Glomerular endothelial cell (primary cell): ENCODE results near the gene FERMT3. TPM values are rescaled to one million over a fixed set of nuclear protein-coding genes. Genes with fewer than 3 reads are reported as not detected.
"Not testable (repeated sequence)": the region's sequence is repeated elsewhere in the genome, so short reads cannot be mapped to it uniquely, and the experiment has no call there.

Experiments used
- DNase-seq: peaks from one replicate; pipeline ENCODE4 v3.0.0-alpha.2; 2011; ENCODE audit warnings: low read depth, low spot score; ENCODE audit errors: extremely low read depth
- total RNA-seq: library from RNA; depleted of rRNA; stranded (reverse); fragments of >200 nt; gene quantifications from 2 replicates; pipeline ENCODE4 v1.2.3, GENCODE V29; 2015

FERMT3 gene
- total RNA-seq: 31.7 and 38.9 TPM in 2 replicates

DNA sequence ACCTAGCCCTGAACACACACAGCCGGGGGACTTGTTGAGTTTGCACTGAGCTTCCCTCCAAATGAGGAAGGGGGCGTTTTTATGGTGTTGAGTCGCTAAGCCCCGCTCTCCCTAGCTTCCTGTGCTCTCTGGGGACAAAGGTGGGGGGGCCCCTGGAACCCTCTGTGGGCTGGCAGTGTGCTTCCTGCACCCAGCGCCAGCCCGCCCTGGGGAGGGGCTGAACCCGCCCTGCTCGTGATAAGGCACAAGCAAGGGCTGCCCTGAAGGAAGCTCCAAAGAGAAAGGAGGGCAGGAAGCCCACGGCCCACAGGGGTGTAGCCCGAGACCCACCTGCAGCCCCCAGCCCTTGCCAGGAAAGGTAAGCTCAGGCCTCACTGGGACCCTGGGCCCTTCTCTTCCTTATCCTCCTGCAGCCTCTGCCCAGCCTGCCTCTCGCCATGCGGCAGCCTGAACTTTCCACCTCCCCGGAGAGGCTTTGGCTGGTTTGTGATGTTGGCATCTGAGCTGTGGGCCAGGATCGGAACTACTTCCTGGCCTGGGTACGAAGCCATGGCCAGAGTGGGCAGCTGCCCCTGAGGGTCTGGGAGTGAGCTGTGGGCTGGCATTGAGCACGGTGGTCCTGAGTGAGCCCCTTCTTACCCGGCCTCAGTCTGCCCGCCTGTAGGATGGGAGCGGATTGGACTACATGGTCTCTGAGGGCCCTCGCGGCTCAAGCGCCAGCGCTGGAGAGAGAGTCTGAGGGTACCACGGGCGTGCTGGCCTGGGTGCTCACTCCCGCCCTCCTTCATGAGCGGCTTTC lies at the start of gene FERMT3:
Gene FERMT3, plus strand, starts transcription at position 265 of the 799 bp plus-strand sequence. CDS start 644 bp downstream, outside the sequence.
- no peak for DNase-seq

DNA sequence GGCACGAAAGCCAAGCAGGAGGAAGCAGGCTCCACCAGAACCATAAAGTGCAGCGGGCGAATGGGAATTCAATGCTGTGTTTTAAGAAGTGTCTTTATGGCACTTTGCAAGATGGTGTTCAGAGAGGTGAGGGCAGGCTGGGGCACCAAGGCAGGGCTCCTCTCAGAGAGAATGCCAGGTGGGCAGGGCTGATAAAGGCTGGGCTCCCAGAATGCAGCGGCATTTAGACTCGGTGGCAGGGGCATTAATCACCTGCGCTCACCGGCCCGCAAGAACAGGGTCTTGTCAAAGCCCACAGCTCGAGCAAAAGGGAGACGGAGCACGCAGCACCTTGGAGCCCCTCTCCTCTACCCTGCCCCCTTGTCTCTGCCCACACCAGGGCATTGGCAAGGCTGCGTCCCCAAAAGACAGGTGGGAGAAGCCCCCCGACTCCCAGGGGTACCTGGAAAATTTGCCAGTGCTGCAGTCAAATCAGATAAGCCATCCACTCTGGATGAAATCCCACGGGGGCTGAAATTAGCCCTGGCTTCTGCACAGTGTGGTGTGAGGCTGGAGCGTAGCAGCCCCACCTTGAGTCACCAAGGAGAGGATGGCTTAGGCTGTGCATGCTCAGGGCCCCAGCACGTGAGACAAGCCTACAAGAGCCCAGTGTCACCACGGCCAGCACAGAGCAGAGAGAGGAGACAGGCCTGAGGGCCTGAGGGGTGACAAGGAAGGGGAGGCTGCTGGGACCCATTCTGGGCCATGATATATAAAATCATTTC lies 48.7 kb upstream of the FERMT3 start:
- DNase-seq: no peak

DNA sequence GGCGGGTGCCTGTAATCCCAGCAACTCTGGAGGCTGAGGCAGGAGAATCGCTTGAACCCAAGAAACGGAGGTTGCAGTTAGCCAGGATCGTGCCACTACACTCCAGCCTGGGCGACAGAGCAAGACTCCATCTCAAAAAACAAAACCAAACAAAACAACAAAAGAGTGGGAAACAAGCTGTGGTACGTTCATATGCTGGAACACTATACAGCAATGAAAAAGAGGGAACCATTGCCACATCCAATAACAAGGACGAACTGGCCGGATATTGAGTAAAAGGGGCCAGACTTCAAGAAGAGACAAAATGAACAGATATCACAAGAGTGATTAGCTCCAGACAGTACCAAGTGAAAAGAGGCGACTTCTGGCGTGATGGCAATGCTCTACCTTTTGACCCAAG lies 45.5 kb upstream of the FERMT3 start:
- DNase-seq: no peak

DNA sequence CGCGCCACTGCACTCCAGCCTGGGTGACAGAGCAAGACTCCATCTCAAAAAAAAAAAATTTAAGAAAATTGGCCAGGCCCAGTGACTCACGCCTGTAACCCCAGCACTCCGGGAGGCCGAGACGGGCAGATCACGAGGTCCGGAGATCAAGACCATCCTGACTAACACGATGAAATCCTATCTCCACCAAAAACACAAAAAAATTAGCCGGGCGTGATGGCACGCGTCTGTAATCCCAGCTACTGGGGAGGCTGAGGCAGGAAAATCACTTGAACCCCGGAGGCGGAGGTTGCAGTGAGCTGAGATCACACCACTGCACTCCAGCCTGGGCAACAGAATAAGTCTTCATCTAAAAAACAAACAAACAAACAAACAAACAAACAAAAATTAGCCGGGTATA lies 43.8 kb upstream of the FERMT3 start:
- not testable (repeated sequence) for DNase-seq

DNA sequence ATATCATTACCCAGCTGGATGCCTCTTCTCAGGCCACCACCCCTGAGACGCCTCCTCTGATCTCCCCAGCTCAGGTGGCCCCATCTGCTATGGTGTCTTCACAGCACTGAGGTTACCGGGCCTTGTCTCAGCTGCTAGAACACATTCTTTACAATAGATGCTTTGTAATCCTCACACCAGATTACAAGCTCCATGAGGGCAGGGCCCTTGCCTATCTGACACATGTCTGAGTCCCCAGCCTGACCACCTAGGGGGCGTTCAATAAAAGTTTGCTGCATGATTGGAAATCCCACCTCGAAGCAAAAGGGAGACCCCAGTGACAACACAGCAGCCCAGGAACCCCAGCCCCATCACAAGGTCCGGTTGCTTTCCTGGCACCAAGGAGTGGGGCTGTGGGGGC lies 42.6 kb upstream of the FERMT3 start:
- no peak for DNase-seq

DNA sequence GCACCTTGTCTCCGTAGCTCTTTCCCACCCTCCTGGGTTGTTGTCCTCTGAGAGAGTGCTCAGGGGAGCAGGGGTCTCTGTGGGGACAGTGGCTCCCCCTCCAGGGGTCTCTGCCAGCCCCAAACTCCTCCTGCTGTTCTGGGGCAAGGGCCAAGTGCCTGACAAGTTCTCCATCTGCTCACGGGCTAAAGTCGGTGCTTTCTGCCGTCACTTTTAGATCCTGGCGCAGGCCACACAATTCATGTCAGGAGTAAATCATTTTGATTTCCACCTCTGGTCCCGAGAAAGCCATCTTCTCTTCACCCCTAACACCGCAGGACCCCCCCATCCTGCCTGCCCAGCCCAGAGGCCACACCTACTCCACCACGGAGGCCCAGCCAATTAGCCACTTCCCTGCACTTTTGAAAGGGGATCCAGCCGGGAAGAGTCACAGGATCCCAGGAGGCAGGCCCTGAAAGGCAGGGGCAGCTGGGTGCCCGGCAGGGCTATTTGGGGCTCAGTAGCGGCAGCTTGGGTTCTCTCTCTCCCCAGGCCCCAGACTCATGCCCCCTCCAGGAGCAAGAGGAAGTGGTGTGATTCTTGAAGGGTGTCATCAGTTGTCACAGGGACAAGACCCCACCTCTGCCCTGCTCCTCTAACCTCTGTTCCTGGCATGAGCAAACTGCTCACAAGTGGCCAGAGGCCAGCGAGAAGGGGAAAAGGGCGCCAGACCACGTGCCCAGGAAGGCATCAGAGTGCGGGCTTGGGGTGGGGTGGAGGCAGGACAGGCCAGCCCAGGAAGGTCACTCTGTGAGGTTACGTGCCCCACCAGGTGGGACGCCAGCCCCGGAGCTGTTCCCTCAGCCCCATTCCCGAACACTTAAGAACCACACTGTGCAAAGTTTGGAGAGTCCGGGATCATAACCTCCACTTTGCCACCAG lies 41.9 kb upstream of the FERMT3 start:
- DNase-seq: no peak

DNA sequence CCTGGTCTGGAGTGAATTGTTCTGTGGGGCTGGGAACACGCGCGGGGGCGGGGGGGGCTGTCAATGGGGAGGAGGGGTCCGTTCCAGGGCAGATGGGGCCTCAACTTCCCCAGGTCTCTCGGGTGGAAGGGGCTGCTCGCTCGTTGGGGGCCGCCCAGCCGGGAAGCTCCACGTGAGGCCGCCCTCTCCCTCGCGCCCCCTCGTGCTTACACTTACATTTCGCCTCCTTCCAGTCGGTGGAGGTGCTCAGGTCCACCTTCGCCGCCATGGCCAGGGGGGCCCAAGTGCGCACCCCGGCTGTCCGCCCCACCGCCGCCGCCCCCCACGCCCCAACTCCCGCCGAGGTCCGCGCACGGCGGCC lies 41.1 kb upstream of the FERMT3 start:
- no peak for DNase-seq

DNA sequence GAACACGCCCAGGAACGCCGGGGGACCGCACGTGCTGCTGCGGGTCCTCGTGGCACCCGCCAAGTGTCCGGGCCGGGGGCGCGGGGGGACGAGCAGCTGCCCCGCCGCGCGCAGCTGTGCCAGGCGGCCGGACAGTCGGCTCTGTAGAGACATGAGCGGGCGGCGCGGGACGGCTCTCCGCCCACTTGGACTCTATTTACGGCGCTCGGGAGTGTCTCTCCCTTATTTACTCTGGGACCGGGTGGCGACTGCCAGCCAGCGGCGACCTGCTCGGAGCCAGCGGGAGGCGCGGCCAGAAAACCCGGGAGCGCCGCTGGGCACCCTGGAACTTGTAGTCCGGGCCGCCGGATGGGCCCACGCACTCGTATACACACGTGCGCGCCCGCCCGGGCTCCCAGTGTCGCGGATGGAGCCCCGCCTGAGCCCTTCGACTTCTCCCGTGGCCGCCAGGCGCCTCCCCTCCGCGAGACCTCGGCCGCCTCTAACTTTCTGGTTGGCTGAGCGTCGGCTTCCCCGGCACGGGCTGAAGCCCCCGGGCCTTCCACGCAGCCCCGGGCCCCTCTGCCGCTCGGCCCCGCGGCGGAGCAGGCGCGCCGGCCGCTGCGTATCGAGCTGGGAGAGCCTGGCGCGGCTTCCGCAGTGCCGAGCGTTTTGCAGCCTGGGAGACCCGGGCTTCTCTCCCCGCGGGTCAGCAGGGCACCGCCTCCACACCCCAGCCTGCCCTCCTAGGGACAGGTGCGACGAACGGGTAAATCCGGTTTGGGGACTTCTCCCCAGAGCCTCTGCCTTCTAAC lies 40.5 kb upstream of the FERMT3 start, which contains the start of gene MACROD1:
Gene MACROD1, minus strand, starts transcription at position 272 of the 794 bp plus-strand sequence. Its CDS starts 119 bp downstream, at position 153.
- DNase-seq: no peak

DNA sequence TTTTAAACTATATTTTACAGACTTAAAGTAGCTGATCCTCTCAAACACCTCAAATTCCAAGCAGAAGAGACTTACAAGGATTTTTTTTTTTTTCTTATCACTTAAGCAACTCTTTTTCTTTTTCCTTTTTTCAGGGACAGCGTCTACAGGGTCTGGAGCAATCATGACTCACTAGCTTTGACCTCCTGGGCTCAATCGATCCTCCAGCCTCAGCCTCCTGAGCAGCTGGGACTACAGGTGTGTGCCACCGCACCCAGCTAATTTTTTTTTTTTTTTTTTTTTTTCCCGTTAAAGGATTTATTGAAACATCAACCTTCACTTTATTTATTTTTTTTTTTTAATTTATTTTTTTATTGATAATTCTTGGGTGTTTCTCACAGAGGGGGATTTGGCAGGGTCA lies 36.1 kb upstream of the FERMT3 start:
- no peak for DNase-seq

DNA sequence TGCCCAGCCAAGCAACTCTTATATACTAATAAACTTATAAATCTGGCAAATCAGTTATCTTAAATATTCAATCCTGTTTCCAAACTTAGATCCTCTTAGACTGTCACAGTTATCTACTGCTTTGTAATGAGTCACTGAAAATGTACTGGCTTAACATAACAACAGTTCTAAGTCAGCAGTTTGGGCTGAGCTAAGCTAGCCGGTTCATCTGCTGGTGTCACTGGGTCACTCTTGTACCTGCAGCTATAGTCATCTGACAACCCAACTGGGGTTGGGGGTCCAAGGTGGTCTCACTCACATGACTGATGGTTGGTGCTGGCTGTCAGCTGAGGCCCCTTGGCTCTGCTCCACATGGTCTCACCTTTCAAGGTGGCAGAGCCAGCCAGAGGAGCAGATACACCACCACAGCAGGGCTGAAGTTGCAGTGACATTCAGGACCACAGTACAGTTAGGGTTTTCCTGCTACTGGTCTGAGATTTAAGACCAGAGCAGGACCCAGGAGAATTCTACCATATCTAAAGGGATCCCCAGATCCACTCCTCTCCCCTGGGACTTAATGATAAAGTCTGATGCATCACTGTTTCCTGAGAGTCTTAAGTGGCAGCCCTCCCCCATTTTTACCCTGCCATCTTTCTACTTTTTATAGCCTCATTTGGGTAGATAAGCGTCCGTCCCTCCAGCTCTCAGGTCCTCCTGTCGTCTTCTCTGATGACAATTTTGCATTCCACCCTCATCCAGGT lies 32.7 kb upstream of the FERMT3 start:
- DNase-seq: no peak

DNA sequence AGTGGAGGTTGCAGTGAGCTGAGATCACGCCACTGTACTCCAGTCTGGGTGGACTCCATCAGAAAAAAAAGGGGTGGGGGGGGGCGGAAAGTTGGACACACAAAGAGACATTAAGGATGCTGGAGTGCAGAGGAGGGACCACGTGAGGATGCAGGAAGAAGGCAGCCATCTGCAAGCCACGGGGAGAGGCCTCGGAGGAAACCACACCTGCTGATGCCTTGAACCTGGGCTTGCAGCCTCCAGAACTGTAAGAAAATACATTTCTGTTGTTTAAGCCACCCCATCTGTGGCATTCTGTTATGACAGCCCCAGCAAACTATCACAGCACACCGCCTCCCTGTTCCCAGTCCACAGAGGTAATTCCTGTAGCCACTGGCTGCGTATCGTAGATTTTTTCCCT lies 29.8 kb upstream of the FERMT3 start:
- no peak for DNase-seq

DNA sequence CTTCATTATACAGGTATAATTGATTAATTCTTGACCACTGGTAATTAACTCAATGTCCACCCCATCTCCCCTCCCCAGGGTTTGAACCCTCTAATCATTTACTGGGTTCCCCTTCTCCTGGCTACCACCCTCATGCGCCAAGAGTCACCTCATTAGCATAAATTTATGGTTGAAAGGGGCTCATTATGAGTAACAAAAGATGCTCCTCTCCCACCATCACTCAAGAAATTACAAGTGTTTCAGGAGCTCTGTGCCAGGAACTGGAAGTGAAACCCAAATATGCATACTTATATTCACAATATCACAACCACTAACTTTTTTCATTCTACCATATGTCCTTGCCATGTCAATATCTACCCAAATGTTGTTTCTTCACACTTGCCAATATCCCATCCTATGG lies 28.3 kb upstream of the FERMT3 start:
- DNase-seq: no peak

DNA sequence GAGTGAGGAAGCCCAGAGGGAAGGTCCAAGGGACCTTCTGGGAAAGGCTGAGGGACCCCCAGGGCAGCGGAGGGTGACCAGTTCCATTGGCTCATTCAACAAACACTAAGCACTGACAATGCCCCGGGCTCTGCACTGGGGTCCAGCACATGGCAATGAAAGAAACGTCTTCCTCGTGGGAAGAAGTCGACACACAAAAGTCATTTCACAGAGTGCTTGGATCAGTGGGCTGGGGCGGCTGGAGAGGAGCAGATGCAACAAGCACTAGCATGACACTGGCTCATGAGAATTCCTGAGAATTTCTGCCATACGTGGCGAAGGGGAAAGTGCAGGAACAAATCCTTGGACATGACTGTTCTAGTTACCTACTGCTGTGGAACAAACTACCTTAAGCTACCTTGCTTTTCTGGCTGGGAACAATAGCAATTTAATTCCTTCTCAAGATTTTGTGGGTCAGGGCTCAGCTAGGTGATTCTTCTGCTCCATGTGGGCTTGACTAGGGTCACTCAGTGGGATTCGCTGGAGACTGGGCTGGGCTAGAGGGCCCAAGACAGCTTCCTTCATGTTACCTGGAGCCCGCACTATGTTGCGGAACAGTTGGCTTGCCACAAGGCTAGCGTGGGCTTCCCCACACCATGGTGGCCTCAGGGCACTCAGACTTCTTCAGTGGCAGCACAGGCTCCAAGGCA lies 27.4 kb upstream of the FERMT3 start:
- DNase-seq: no peak

DNA sequence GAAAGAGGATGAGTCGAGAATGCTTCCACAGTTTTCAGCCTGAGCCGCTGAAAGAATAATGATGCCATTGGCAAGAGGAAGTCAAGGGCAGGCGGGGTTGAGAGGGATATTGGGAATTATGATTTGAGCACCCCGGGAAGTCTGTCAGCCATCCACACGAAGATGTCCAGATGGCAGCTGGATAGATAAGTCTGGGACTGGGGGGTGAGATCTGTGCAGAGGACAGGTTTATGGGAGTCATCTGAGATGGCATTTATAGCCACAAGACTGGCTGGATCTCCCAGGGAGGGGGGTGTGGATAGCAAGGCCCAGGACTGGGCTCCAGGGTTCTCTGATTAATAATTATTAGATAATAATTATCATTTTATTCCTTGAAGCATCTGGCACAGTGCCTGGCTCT lies 25.6 kb upstream of the FERMT3 start:
- no peak for DNase-seq

DNA sequence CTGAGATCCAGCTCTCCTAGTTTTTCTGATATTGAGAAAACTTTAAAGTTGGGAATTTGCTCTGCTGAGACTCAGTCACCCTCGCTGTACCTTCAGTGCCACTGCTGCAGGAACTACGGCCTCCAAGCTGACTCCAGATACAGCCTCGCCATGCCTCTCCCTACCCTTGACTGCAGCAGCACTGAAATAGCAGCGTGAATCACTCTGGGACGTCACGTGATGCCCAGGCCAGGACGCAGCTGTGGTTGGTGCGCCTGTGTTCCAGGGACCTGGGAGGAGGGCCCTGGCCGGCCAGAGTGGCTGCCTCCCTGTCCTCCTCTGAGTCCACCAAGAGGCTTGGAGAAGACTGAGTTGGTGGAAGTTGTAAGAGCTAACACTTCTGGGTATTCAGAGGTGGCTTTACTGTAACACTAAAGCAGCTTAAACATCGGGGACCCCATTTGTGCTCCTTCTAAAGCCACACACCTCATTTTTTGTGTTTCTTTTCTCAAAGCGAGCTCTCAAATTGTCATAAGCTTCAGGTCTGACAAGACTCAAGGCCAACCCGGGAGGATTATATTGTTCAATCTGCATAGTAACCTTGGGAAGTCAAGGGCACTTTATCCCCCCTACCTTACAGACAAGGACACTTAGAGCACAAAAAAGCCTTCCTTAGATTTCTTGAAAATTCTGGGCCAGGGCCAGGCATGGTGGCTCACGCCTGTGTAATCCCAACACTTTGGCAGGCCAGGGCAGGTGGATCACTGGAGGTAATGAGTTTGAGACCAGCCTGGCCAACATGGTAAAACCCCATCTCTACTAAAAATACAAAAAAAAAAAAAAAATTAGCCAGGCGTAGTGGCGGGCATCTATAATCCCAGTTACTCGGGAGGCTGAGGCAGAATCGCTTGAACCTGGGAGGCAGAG lies 24.8 kb upstream of the FERMT3 start:
- peak; percentile 68 for DNase-seq

DNA sequence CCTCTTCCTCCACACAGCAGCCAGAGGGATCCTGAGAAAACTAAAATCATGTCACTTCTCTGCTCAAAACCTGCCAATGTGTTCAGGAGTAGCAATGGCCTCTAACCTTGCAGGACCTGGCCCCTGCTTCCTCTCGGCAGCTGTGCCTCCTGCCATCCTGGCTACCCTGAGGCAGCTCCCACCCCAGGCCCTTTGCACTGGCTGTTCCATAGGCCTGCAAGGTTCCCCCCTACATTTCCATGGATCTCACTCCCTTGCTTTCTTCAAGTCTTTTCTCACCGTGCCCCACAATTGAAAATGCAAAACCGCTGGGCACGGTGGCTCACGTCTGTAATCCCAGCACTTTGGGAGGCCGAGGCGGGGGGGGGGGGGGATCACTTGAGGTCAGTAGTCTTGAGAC lies 22.6 kb upstream of the FERMT3 start:
- no peak for DNase-seq

DNA sequence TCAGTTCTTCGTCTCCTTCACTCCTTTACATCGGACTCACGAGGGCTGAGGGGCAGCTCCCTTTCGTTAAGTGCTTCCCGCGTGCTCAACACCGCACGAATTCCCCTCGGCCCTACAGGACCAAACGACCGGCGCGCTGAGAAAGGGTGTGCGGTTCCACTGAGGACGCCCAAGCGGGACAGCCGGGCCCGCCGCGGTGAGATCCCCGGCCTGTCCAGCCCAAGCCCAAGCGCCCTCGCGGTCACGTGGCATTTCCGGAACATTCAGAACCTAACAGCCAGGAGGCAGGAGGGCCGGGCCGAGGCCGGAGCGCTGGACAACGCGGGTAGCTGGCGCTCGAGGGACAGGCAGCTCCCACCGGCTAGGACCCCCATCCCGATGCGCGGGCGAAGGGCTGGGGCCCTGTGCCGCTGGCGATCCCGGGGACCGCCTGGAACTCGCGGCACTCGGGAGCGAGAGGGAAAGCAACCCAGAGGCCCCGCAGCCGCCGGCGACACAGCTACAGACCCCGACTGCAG lies 21.3 kb upstream of the FERMT3 start:
- DNase-seq: no peak
